GM21737 (cell line): ENCODE measurements around the gene GGNBP2.
A peak's percentile ranks its signal among the peaks of the same experiment; 100 is the strongest.
"Not testable (repeated sequence)": the region's sequence is repeated elsewhere in the genome, so short reads cannot be mapped to it uniquely, and the experiment has no call there.

Experiments
- ATAC-seq: cut with Tn5 transposase; IDR thresholded peaks from one replicate; pipeline ENCODE4 v1.9.1; 2021; ENCODE audit warnings: mild to moderate bottlenecking, moderate library complexity; ENCODE audit not compliant: unreplicated experiment

Gene GGNBP2

GRCh38 chr17:36600465-36600864 is 55.7 kb downstream of the GGNBP2 start:
- no peak for ATAC-seq

- ATAC-seq, result peak; percentile 11
These were observed 56.2 kb downstream of the GGNBP2 start for GRCh38 chr17:36600936-36601302.

GRCh38 chr17:36601303-36602029 is 56.7 kb downstream of the GGNBP2 start, which contains the start of gene MRM1:
Gene MRM1 (plus strand): TSS chr17:36601583. CDS start chr17:36601811, 228 bp downstream.
- peak; percentile 70 for ATAC-seq

GRCh38 chr17:36602030-36602748 is 57.5 kb downstream of the GGNBP2 start:
- peak; percentile 15 for ATAC-seq

GRCh38 chr17:36602924-36603384 is 58.2 kb downstream of the GGNBP2 start:
- ATAC-seq, result no peak

GRCh38 chr17:36605028-36605427 is 60.3 kb downstream of the GGNBP2 start:
- ATAC-seq, result not testable (repeated sequence)

- no peak for ATAC-seq
These were observed 63.6 kb downstream of the GGNBP2 start for GRCh38 chr17:36608280-36608679.

- ATAC-seq, result no peak
These were observed 64.2 kb downstream of the GGNBP2 start for GRCh38 chr17:36608794-36609497.

GRCh38 chr17:36609498-36609862 is 64.8 kb downstream of the GGNBP2 start:
- no peak for ATAC-seq

- no peak for ATAC-seq
These were observed 65.8 kb downstream of the GGNBP2 start for GRCh38 chr17:36610474-36610873.

- ATAC-seq, result no peak
These were observed 66.8 kb downstream of the GGNBP2 start for GRCh38 chr17:36611345-36612072.

GRCh38 chr17:36612323-36612722 is 67.6 kb downstream of the GGNBP2 start:
- no peak for ATAC-seq

- no peak for ATAC-seq
These were observed 68.4 kb downstream of the GGNBP2 start for GRCh38 chr17:36613155-36613554.

- ATAC-seq, result no peak
These were observed 69.4 kb downstream of the GGNBP2 start for GRCh38 chr17:36614081-36614480.

- no peak for ATAC-seq
These were observed 70.2 kb downstream of the GGNBP2 start for GRCh38 chr17:36614933-36615332.

GRCh38 chr17:36616061-36617029 is 71.6 kb downstream of the GGNBP2 start:
- ATAC-seq, result no peak

GRCh38 chr17:36617773-36618172 is 73.1 kb downstream of the GGNBP2 start:
- no peak for ATAC-seq

- no peak for ATAC-seq
These were observed 78.6 kb downstream of the GGNBP2 start for GRCh38 chr17:36623281-36623680.

- ATAC-seq, result no peak
These were observed 80.5 kb downstream of the GGNBP2 start for GRCh38 chr17:36625188-36625587.

GRCh38 chr17:36627101-36627500 is 82.4 kb downstream of the GGNBP2 start:
- ATAC-seq, result no peak
